Measurements from ENCODE around the gene OR10A6. TPM values are rescaled to one million over a fixed set of nuclear protein-coding genes. Genes with fewer than 3 reads are reported as not detected.
A peak's percentile ranks its signal among the peaks of the same experiment; 100 is the strongest.

OR10A6 gene
- total and polyA plus RNA-seq, 5 donors: not detected

DNA sequence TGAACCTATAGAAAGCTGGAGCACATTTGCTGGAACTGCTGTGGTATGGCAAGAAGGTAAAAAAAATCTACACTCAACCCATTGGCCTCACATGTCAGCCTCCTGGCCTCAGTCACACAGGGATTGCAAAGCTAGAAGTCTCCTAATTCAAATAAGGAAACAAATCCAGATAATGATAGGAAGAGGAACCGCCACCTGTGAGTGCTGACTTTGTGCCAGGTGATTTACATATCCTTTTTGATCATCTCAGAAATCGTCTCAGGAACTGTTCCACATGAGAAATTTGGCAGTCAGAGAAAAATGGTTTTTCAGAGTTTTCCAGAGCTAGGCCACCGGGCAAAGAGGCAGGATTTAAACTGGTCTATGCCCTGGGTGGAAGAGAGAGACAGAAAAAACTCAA lies 33.2 kb upstream of the OR10A6 start:
- Histone ChIP-seq H3K4me1 (ENCODE audit: control insufficient read depth, insufficient read depth, low read length) (no peaks in the 10 kb centered on the region), H3K27ac (ENCODE audit: low read length) (no peak overlapping the region), H3K4me3 (ENCODE audit: low read length) (no peak overlapping the region), H3K27me3 (ENCODE audit: control insufficient read depth, insufficient read depth) (no peaks in the 10 kb centered on the region), H3K9me3 (ENCODE audit: control insufficient read depth, low read length) (no peaks in the 10 kb centered on the region)
- 54% methylated on average over 3 of the region's 3 CpGs for WGBS
- DNase-seq (no peak), ATAC-seq (no peak)
- intact Hi-C loops (cut with DNase I): no loop called here

DNA sequence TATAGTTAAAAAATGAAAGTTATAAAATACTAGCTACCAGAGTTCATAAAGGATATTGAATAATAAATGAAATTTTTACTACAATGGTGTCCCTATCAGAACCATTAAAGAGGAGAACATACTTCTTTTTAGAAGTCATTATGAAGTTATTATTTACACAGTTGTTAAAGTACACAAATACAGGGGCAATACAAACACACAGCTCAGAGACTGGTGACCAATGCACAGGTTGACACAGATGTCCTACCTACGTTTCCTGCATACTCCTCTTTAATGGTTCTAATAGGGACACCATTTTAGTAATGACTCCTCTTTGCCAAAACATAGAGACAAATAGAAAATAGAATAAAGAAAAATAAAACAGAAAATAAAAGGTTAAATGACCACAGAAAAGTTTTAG lies 24.1 kb upstream of the OR10A6 start:
- 85% methylated on average over 1 of the region's 1 CpG for WGBS
- DNase-seq (no peak), ATAC-seq (no peak)
- H3K4me1 ChIP-seq (ENCODE audit: control insufficient read depth, insufficient read depth, low read length): no peaks in the 10 kb centered on the region
- no peaks in the 10 kb centered on the region for H3K27me3 ChIP-seq (ENCODE audit: control insufficient read depth, insufficient read depth)
- H3K4me3 ChIP-seq (ENCODE audit: low read length): no peak overlapping the region
- intact Hi-C loops (cut with DNase I): no loop called here
- no peaks in the 10 kb centered on the region for H3K9me3 ChIP-seq (ENCODE audit: control insufficient read depth, low read length)
- H3K27ac ChIP-seq (ENCODE audit: low read length): no peak overlapping the region

DNA sequence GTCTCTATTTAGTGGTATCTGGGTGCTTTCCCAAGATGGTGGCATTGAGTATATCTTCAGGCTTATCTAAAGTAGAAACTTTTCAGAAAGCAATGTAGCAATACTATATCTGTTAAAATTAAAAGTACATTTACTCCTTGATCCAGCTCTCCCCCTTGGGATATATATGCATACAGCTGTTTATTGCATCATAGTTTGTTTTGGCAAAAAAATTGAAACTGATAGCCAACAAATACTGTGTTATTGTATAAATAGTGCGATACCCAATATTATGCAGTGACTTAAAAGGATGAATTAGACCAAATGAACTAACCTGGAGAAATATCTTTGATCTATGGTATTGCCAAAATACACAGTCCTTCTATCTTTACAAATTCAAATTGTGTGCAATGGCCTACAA lies 18.9 kb upstream of the OR10A6 start:
- 78% methylated on average over 1 of the region's 1 CpG for WGBS

DNA sequence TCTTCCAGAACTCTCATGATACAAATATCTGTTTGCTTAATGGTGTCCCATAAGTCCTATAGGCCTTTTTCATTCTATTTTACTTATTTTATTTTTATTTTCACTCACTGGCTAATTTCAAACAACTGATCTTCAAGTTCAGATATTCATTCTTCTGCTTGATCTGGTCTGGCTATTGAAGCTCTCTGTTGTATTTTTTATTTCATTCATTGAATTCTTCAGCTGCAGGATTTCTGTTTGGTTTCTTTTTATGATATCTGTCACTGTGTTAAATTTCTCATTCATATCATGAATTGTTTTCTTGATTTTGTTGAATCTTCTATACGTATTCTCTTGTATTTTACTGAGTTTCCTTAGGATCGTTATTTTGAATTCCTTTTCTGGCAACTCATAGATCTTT lies 13.1 kb upstream of the OR10A6 start:
- intact Hi-C loops (cut with DNase I): no loop called here
- Histone ChIP-seq H3K4me3 (ENCODE audit: low read length) (no peak overlapping the region), H3K27me3 (ENCODE audit: control insufficient read depth, insufficient read depth) (no peaks in the 10 kb centered on the region), H3K9me3 (ENCODE audit: control insufficient read depth, low read length) (peaks cover 3% of the 10 kb centered on the region), H3K4me1 (ENCODE audit: control insufficient read depth, insufficient read depth, low read length) (no peaks in the 10 kb centered on the region), H3K27ac (ENCODE audit: low read length) (no peak overlapping the region)
- ATAC-seq: no peak
- no peak for DNase-seq
- WGBS: 87% methylated on average over 2 of the region's 2 CpGs

More for the DNA sequence above, 18.9 kb upstream of the OR10A6 start:
- H3K9me3 ChIP-seq (ENCODE audit: control insufficient read depth, low read length): peaks cover under 1% of the 10 kb centered on the region
- ATAC-seq (no peak), DNase-seq (no peak)
- no peak overlapping the region for H3K27ac ChIP-seq (ENCODE audit: low read length)
- no peak overlapping the region for H3K4me3 ChIP-seq (ENCODE audit: low read length)
- no peaks in the 10 kb centered on the region for H3K27me3 ChIP-seq (ENCODE audit: control insufficient read depth, insufficient read depth)
- intact Hi-C loops (cut with DNase I): no loop called here
- no peaks in the 10 kb centered on the region for H3K4me1 ChIP-seq (ENCODE audit: control insufficient read depth, insufficient read depth, low read length)

DNA sequence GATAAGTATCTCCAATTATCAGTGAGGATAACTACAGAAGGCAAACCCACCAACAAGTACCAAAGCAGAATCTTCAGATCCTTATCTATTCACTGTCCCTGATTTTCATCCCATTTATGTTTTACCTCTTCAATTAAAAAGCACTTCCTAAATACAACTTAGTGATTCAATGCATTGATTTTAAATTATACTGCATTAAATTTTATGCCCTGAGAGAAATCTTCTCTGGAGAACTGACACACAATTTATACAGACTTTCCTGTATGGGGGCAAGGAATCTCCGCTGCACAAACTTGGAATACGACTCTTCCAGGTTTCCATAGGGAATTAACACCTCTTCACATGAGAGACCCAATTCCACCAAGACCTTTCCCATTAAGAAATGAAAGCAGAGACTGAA lies 10.5 kb upstream of the OR10A6 start, which contains the start of gene OR10A3:
Gene OR10A3, minus strand, starts transcription at position 101 of the 400 bp plus-strand sequence. CDS start 2,188 bp downstream, outside the sequence.
- peaks cover 3% of the 10 kb centered on the region for H3K9me3 ChIP-seq (ENCODE audit: control insufficient read depth, low read length)
- no peak within 1 kb of the TSS for H3K4me3 ChIP-seq (ENCODE audit: low read length)
- DNase-seq (no peak), ATAC-seq (no peak)
- no peaks in the 10 kb centered on the region for H3K27me3 ChIP-seq (ENCODE audit: control insufficient read depth, insufficient read depth)
- no peak within 1 kb of the TSS for H3K27ac ChIP-seq (ENCODE audit: low read length)
- WGBS: 84% methylated on average over 2 of the region's 2 CpGs
- no peaks in the 10 kb centered on the region for H3K4me1 ChIP-seq (ENCODE audit: control insufficient read depth, insufficient read depth, low read length)
- intact Hi-C loops (cut with DNase I): no loop called here

DNA sequence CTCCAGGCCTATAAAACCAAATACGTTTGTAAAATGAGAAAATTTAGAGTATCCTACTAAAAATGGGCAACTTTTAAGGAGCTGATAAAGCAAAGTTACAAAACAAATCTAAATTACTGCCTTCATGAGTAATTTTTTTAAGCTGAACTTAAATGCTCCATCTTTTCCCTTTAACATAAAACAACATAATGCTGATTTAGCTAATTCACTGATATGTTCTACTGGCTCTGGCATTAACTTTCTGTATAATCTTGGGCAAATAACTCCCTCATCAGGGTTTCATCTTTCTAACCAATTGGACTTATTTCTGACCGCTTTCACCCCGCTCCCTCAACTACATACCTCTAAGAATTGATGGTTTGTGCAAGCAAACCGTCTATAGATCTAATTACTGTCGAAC lies 10.1 kb upstream of the OR10A6 start:
- Histone ChIP-seq H3K9me3 (ENCODE audit: control insufficient read depth, low read length) (peaks cover 3% of the 10 kb centered on the region), H3K4me1 (ENCODE audit: control insufficient read depth, insufficient read depth, low read length) (no peaks in the 10 kb centered on the region), H3K27ac (ENCODE audit: low read length) (no peak overlapping the region), H3K27me3 (ENCODE audit: control insufficient read depth, insufficient read depth) (no peaks in the 10 kb centered on the region), H3K4me3 (ENCODE audit: low read length) (no peak overlapping the region)
- no peak for DNase-seq
- intact Hi-C loops (cut with DNase I): no loop called here
- 48% methylated on average over 5 of the region's 5 CpGs for WGBS
- ATAC-seq: no peak

DNA sequence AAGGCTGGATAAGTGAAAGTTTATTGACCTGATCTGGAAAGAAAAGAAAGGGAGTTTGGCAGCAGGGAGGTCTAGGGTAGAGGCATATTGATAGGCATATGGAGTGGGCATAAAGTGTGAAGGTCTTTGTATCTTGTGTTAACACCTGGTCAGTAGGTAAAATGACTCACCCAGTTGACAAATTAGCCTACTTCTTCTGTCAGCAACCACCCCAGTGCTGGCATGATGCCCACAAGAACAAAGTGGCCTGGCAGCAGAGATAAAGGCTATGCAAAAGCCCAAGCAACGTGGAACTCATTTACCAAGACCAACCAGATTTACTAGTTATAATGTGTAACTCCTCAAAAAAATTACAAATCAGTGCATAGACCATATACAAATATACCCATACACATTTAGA lies 5.5 kb upstream of the OR10A6 start:
- 41% methylated on average over 1 of the region's 1 CpG for WGBS
- Histone ChIP-seq H3K4me3 (ENCODE audit: low read length) (no peak overlapping the region), H3K9me3 (ENCODE audit: control insufficient read depth, low read length) (no peaks in the 10 kb centered on the region), H3K27ac (ENCODE audit: low read length) (no peak overlapping the region), H3K4me1 (ENCODE audit: control insufficient read depth, insufficient read depth, low read length) (no peaks in the 10 kb centered on the region), H3K27me3 (ENCODE audit: control insufficient read depth, insufficient read depth) (no peaks in the 10 kb centered on the region)
- no peak for ATAC-seq
- intact Hi-C loops (cut with DNase I): no loop called here
- peak in 1 of 3 donors; percentile 58 for DNase-seq

DNA sequence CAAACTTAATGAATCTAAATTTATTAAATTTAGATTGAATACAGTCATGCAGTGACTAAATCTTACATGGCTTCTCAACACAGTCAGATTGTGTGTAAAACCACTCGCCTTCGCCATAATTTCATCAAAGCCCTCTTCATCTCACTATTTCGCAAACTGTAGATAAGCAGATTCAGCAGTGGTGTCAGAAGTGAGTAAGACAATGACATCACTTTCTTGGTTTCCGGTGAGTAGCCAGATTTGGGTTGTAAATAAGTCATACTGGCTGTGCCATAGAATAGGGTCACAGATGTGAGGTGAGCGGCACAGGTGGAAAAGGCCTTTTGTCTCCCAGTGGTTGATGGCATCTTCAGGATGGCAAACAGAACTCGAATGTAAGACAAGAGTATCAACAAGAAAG lies 3.4 kb downstream of the OR10A6 start:
- intact Hi-C loops (cut with DNase I): no loop called here
- Histone ChIP-seq H3K9me3 (ENCODE audit: control insufficient read depth, low read length) (no peaks in the 10 kb centered on the region), H3K27me3 (ENCODE audit: control insufficient read depth, insufficient read depth) (no peaks in the 10 kb centered on the region), H3K4me3 (ENCODE audit: low read length) (no peak overlapping the region), H3K4me1 (ENCODE audit: control insufficient read depth, insufficient read depth, low read length) (no peaks in the 10 kb centered on the region), H3K27ac (ENCODE audit: low read length) (no peak overlapping the region)
- WGBS: 85% methylated on average over 6 of the region's 6 CpGs
- DNase-seq (no peak), ATAC-seq (no peak)

DNA sequence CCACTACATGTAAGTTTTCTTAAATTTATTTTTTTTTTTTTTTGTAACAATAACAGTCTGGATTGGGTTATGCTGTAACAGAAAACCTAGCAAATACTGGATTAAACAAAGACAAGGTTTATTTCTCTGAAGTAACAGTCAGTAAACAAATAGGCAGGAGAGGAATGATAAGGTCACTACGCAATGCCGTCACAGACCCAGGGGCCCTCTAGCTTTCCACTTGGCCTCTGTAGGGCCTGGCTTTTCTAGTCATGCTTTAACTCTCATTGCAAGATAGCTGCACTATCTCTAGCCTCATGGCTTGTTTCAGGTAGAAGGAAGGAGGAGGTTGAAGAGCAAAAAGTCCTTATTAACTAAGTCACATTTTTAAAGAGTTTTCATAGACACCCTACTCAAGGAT lies 6.5 kb downstream of the OR10A6 start:
- WGBS: 48% methylated on average over 2 of the region's 2 CpGs
- Histone ChIP-seq H3K4me3 (ENCODE audit: low read length) (no peak overlapping the region), H3K9me3 (ENCODE audit: control insufficient read depth, low read length) (no peaks in the 10 kb centered on the region), H3K4me1 (ENCODE audit: control insufficient read depth, insufficient read depth, low read length) (no peaks in the 10 kb centered on the region), H3K27ac (ENCODE audit: low read length) (no peak overlapping the region), H3K27me3 (ENCODE audit: control insufficient read depth, insufficient read depth) (no peaks in the 10 kb centered on the region)
- DNase-seq (no peak), ATAC-seq (no peak)
- intact Hi-C loops (cut with DNase I): no loop called here

DNA sequence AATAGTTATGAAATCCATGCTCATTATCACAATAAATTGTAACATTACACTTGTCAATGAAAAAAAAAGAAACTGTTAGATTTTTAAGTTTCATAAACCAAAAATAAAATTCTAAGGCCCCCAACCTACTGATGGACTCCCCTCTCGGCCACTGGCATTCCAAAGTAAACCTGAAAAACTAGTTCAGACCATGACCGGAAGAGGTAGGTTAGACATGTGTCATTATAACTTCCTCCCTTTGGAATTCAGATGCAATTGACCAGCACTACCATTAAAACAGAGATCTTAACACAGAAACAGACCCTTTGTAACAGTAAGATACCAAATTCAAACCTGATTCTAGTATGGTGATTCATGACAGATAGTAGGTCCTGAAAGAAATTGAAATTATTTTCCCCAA lies 12.9 kb downstream of the OR10A6 start:
- WGBS: 79% methylated on average over 2 of the region's 2 CpGs
- no peak for DNase-seq
- H3K27ac ChIP-seq (ENCODE audit: low read length): no peak overlapping the region
- H3K9me3 ChIP-seq (ENCODE audit: control insufficient read depth, low read length): no peaks in the 10 kb centered on the region
- no peaks in the 10 kb centered on the region for H3K4me1 ChIP-seq (ENCODE audit: control insufficient read depth, insufficient read depth, low read length)
- intact Hi-C loops (cut with DNase I): no loop called here
- ATAC-seq: no peak
- no peak overlapping the region for H3K4me3 ChIP-seq (ENCODE audit: low read length)
- H3K27me3 ChIP-seq (ENCODE audit: control insufficient read depth, insufficient read depth): no peaks in the 10 kb centered on the region

DNA sequence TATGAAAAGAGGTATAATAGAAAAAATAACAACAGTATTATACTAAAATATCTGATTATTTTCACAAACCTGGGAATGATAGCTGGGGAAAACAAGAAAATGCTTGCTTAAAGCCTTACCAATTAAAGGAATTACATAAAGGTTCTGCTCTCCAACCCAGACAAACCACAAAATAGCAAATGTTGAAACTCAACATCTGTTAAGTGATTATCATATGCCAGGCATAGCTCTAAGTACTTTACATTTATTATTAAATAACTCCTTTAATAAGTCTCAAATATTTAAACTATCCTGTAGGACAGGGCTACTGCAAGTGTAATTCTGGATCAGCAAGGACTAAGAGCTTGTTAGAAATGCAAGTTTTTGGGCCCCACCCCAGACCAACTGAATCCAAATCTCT lies 20.1 kb downstream of the OR10A6 start:
- Histone ChIP-seq H3K4me3 (ENCODE audit: low read length) (no peak overlapping the region), H3K9me3 (ENCODE audit: control insufficient read depth, low read length) (no peaks in the 10 kb centered on the region), H3K27me3 (ENCODE audit: control insufficient read depth, insufficient read depth) (no peaks in the 10 kb centered on the region), H3K27ac (ENCODE audit: low read length) (no peak overlapping the region), H3K4me1 (ENCODE audit: control insufficient read depth, insufficient read depth, low read length) (no peaks in the 10 kb centered on the region)
- no peak for DNase-seq
- no peak for ATAC-seq
- intact Hi-C loops (cut with DNase I): no loop called here

DNA sequence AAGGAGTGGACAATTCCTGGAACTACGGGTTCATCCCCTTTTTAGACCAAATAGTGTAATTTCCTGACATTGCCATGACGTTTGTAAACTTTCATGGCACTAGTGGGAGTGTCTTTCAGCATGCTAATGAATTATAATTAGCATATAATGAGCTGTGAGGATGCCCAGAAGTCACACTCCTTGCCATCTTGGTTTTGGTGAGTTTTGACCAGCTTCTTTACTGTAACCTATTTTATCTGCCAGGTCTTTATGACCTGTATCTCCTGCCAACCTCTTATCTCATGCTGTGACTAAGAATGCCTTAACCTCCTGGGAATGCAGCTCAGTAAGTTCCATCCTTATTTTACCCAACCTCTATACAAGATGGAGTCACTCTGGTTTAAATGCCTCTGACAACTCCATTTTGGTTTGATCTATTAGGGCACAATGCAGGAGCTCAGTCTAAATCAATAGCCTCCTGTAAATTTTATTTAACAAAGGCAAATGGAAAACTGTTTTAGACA lies 20.7 kb downstream of the OR10A6 start:
- DNase-seq (no peak), ATAC-seq (no peak)
- no peak overlapping the region for H3K4me3 ChIP-seq (ENCODE audit: low read length)
- H3K9me3 ChIP-seq (ENCODE audit: control insufficient read depth, low read length): no peaks in the 10 kb centered on the region
- 32% methylated on average over 2 of the region's 2 CpGs for WGBS
- no peak overlapping the region for H3K27ac ChIP-seq (ENCODE audit: low read length)
- H3K27me3 ChIP-seq (ENCODE audit: control insufficient read depth, insufficient read depth): no peaks in the 10 kb centered on the region
- intact Hi-C loops (cut with DNase I): no loop called here
- no peaks in the 10 kb centered on the region for H3K4me1 ChIP-seq (ENCODE audit: control insufficient read depth, insufficient read depth, low read length)

Measured in right cardiac atrium (tissue), 5 donors.